GM12873 (cell line): Measurements from ENCODE around the gene RAPGEF5.

Experiments
- TF ChIP-seq, protein P1 (sequence below): IDR thresholded peaks from 2 replicates; pipeline ENCODE4 v1.5.1; 2012; ENCODE audit warnings: low read depth, mild to moderate bottlenecking, moderate library complexity, low read length, control low read depth; ENCODE audit not compliant: insufficient read depth; ENCODE audit errors: missing control alignments

The RAPGEF5 gene

DNA sequence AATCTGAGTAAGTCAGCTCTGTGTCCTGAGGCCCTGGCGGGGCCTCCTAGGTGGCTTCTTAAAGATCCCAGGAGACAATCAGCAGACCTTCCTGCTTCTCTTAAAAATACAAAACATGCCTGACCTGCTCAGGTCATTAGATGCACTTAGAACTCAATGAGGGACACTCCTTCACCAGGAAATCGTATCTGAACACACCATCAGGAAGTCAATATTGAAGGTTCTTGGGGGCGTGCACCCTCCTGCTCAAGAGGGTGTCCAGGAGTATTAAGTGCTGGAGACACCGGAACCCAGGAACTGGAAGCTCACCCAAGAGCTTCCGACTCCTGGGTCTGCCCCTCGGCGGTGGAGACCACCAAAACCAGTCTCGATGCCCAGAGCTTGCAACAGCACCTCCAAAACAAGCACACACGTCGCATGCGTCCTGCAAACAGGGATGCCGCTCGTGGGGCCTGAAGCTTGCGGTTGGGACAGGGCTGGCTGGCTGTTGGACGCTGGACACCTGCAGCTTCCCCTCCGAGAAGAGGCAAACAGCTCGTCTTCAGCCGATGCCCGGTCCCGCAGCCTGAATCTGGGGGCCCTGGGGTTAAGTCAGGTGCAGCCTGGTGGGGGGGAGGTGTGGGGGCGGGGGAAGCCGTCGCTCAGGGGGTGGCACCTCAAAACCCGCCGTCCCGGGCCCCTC, 803 bp downstream of the RAPGEF5 start:
- TF ChIP-seq, protein P1, sequence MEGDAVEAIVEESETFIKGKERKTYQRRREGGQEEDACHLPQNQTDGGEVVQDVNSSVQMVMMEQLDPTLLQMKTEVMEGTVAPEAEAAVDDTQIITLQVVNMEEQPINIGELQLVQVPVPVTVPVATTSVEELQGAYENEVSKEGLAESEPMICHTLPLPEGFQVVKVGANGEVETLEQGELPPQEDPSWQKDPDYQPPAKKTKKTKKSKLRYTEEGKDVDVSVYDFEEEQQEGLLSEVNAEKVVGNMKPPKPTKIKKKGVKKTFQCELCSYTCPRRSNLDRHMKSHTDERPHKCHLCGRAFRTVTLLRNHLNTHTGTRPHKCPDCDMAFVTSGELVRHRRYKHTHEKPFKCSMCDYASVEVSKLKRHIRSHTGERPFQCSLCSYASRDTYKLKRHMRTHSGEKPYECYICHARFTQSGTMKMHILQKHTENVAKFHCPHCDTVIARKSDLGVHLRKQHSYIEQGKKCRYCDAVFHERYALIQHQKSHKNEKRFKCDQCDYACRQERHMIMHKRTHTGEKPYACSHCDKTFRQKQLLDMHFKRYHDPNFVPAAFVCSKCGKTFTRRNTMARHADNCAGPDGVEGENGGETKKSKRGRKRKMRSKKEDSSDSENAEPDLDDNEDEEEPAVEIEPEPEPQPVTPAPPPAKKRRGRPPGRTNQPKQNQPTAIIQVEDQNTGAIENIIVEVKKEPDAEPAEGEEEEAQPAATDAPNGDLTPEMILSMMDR: no peak

DNA sequence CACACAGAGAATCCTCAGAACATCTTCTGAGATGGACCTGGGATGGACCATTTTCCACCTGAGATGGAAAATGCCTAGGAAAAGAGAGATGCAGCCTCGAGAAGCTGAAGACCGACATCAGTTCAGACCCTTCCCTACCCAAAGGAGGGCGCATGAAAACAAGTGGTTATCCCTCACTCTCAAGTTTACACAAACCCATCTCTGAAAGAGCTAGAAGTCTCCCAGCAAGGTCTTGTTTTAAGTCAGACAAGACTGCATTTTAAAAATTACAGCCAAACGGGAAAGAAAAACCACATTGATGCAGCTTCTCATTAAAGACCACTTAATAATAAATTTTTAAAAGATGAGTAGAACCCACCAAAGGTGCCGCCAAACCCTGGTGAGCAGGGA, 1.3 kb downstream of the RAPGEF5 start:
- TF ChIP-seq, protein P1: no peak

DNA sequence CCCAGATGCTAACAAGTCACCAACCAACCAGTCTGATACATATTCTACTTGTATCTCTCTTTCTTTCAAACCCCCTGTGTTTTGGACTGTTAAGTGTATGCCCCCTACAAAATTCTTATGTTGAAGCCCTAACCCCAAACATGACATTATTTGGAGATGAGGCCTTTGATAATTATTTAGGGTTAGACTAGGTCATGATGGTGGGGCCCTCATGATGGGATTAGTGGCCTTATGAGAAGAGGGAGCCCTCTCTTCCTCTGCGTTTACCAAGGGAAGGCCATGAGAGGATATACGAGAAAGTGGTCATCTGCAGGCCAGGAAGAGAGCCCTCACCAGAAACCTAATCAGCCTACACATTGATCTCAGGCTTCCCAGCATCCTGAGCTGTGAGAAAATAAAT, 2.5 kb downstream of the RAPGEF5 start:
- TF ChIP-seq, protein P1: no peak

DNA sequence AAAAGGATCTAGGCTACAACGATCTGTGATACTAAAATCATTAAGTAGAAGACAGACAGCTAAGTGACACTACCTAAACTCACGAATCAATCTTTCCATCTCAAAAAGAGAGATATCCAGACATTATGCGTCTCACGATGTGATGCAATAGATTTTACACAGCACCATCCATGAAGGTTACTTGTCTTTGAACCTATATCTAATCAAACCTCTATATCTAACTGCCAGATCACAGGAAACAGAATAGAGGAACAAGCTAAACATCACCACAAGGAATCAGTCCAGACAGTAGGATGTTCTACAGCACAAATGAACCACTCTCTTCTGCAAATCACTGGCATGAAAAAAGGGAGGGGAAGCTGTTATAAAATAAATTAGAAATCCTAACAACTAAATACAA, 4.1 kb downstream of the RAPGEF5 start:
- TF ChIP-seq, protein P1: no peak

DNA sequence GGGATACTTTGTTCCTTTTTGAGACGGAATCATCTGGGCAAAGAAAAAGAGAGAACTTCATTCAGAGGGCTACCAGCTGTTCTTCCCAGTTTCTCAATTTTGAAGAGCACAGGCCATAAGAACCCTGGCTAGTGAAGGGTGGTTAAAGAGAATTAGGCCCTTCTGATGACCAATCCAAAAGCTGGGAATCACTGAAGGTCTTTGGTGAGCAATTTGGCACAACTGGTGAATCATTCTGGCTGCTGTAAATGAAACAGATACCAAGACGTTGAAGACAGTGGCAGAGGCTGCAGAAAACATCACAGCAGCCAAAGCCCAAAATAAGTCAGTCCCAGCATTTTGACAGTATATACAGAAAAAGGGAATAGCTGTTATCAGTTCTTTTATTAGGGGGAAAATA, 5.1 kb downstream of the RAPGEF5 start:
- TF ChIP-seq, protein P1: no peak

DNA sequence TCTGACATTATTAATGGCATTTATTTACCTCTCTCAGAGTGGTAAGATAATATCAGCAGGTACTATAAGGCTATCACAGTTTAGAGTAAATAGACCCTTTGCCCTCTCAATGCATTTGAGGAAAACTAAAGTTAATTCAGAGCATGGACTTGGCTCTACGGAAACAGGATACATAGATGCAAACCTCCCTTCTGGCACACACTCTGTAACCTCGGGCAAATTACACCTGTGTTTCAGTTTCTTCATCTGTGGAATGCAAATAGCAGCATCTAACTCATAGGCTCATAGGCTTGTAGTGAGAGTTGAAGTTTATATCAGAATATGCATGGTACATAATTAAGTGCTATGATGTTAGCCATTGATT, 5.6 kb downstream of the RAPGEF5 start:
- TF ChIP-seq, protein P1: no peak

DNA sequence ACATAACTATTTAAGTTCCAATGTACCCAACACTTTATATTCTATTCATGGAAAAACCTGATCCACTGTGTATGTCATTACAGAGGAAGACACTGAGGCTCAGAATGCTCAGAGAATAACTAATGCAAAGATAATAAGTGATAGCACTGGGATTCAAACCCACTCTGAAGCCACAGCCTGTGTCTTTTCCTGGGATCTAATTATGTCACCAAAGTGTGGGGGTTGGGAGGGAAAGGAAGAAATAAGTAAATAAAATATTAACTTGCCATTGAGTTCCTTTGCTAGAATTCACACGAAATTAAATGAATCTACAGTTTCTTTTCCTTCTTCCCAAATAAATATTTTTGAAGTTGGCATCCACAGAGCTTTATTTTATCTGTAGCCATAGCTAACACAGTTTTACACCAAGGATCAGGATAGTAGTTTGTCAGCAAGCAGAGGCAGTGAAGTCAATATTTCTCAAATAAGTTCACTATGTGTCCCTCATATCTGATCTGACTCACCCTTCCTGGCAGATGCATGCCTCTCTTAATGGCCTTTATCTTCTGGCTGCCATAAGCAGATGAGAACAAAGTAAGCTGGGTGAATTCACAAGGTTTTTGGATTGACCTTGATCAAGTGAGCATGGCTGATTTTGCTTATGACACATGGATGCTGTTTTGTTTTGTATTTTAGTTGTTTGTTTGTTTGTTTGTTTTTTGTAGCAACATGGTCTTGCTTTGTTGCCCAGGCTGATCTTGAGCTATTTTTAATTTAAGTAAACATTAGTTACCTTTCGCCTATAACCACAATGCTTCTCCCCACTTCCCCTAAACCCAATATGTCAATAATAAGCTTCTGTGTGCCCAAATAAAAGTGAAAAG, 6.3 kb downstream of the RAPGEF5 start:
- TF ChIP-seq, protein P1: no peak
